Endothelial cell of umbilical vein (primary cell): Measurements from ENCODE around the gene INTS14. TPM values are rescaled to one million over a fixed set of nuclear protein-coding genes. Genes with fewer than 3 reads are reported as not detected.

ENCODE experiments used
- BruUV-seq: library from RNA; stranded (reverse); fragments of 400-500 nt; replicated peaks from 2 replicates; lab custom pipeline; 2021; lab: Mats Ljungman, UMichigan
- CTCF ChIA-PET: fragments of 300-600, 350-600 bp; sonication (Branson Sonifier 250); formaldehyde crosslinking; loops from one replicate; lab custom pipeline; 2021; ENCODE audit warnings: antibody characterized with exemption, inconsistent platforms; lab: Charles Lee
- POLR2A ChIA-PET: fragments of 300-600, 350-600 bp; sonication (Branson Sonifier 250); formaldehyde crosslinking; loops from one replicate; lab custom pipeline; 2021; ENCODE audit warnings: antibody characterized with exemption, inconsistent platforms; lab: Charles Lee
- DNase-seq: peaks from one replicate; pipeline ENCODE4 v3.0.0-alpha.2; 2011; ENCODE audit warnings: low read depth, low spot score
- FAIRE-seq: peaks from 2 replicates; lab custom pipeline; 2011; peaks lifted over from hg19 to GRCh38; lab: Jason Lieb, UNC
- H2AFZ ChIP-seq: 2 replicates; pipeline ENCODE4 v1.6.0; 2012; ENCODE audit warnings: low read depth, low read length, control low read depth, inconsistent platforms
- H3K27ac ChIP-seq: 2 replicates; pipeline ENCODE4 v1.5.1; 2011; ENCODE audit warnings: low read depth, mild to moderate bottlenecking, control low read depth, low read length, moderate library complexity; ENCODE audit not compliant: insufficient read depth
- H3K27me3 ChIP-seq, 2 experiments: 2 replicates each; pipeline versions ENCODE4 v1.6.0 to v1.6.1; 2011; ENCODE audit warnings: low read length in 2 of 2, mixed read lengths in 1 of 2; ENCODE audit not compliant: control insufficient read depth in 2 of 2, insufficient read depth in 2 of 2
- H3K36me3 ChIP-seq, 2 experiments: 2 replicates in 1 of 2; 3 replicates in 1 of 2; pipeline ENCODE4 v1.5.1; 2011; ENCODE audit warnings: low read length in 2 of 2, mild to moderate bottlenecking in 1 of 2, moderate library complexity in 1 of 2; ENCODE audit not compliant: control insufficient read depth in 2 of 2, insufficient read depth in 2 of 2; ENCODE audit errors: extremely low read depth in 1 of 2
- H3K4me1 ChIP-seq: 3 replicates; pipeline ENCODE4 v1.5.1; 2011; ENCODE audit warnings: mild to moderate bottlenecking, low read length; ENCODE audit not compliant: control insufficient read depth, insufficient read depth; ENCODE audit errors: extremely low read depth
- H3K4me2 ChIP-seq: 2 replicates; pipeline ENCODE4 v1.6.1; 2011; ENCODE audit warnings: low read length, control low read depth, mixed read lengths; ENCODE audit not compliant: insufficient read depth
- H3K4me3 ChIP-seq, 3 experiments: fragments of 200-600 bp in 1 of 3; sonication (generic), shearing (Covaris generic) in 1 of 3; replicated peaks in 1 of 3; 2 replicates each; pipeline ENCODE4 v1.5.1; 2011 to 2016; ENCODE audit warnings: control low read depth in 3 of 3, low read length in 3 of 3, mild to moderate bottlenecking in 2 of 3, inconsistent platforms in 1 of 3, low read depth in 1 of 3, moderate library complexity in 1 of 3; ENCODE audit not compliant: insufficient read depth in 1 of 3
- H3K79me2 ChIP-seq: 2 replicates; pipeline ENCODE4 v1.6.0; 2012; ENCODE audit warnings: low read length, inconsistent platforms; ENCODE audit not compliant: control insufficient read depth, insufficient read depth
- H3K9ac ChIP-seq: replicated peaks from 2 replicates; pipeline ENCODE3; 2011; ENCODE audit warnings: low read length, control low read depth; ENCODE audit not compliant: insufficient read depth; ENCODE audit errors: extremely low read depth
- H3K9me1 ChIP-seq: replicated peaks from 3 replicates; pipeline ENCODE4 v1.6.0; 2011; ENCODE audit warnings: mild to moderate bottlenecking, low read length; ENCODE audit not compliant: control insufficient read depth, insufficient read depth; ENCODE audit errors: extremely low read depth
- H3K9me3 ChIP-seq: replicated peaks from 2 replicates; pipeline ENCODE4 v1.5.1; 2012; ENCODE audit warnings: low read length, inconsistent platforms; ENCODE audit not compliant: control insufficient read depth, insufficient read depth
- H4K20me1 ChIP-seq: replicated peaks from 2 replicates; pipeline ENCODE3; 2011; ENCODE audit warnings: mild to moderate bottlenecking, low read length; ENCODE audit not compliant: control insufficient read depth, insufficient read depth; ENCODE audit errors: extremely low read depth
- EZH2 ChIP-seq: IDR thresholded peaks from 2 replicates; pipeline ENCODE4 v1.6.1; 2012; ENCODE audit warnings: borderline replicate concordance, low read depth, mild to moderate bottlenecking, moderate library complexity, low read length, inconsistent platforms; ENCODE audit not compliant: severe bottlenecking
- FOS ChIP-seq: IDR thresholded peaks from 2 replicates; pipeline ENCODE4 v1.6.1; 2011; ENCODE audit warnings: mild to moderate bottlenecking, low read length, moderate library complexity, borderline replicate concordance; ENCODE audit not compliant: insufficient read depth
- GATA2 ChIP-seq: IDR thresholded peaks from 2 replicates; pipeline ENCODE4 v1.7.0; 2011; ENCODE audit warnings: low read depth, mild to moderate bottlenecking, moderate library complexity, mixed read lengths, low read length; ENCODE audit not compliant: insufficient read length, insufficient read depth
- JUN ChIP-seq: IDR thresholded peaks from 2 replicates; pipeline ENCODE4 v1.6.1; 2011; ENCODE audit warnings: borderline replicate concordance, low read depth; ENCODE audit not compliant: insufficient read length, insufficient read depth
- MYC ChIP-seq: IDR thresholded peaks from one replicate; pipeline ENCODE4 v1.6.1; 2011; ENCODE audit warnings: mild to moderate bottlenecking, low read depth, low read length
- POLR2A ChIP-seq: IDR thresholded peaks from 2 replicates; pipeline ENCODE4 v1.6.1; 2012; ENCODE audit warnings: low read depth, mild to moderate bottlenecking, control low read depth, low read length
- POLR2AphosphoS5 ChIP-seq: IDR thresholded peaks from 2 replicates; pipeline ENCODE4 v1.6.1; 2012; ENCODE audit warnings: low read depth, mild to moderate bottlenecking, control low read depth, low read length, moderate library complexity; ENCODE audit not compliant: insufficient read depth
- dilution Hi-C: fragments of 300-500 bp; cut with MboI; formaldehyde crosslinking; loops from one replicate; pipeline ENCODE4 v1.15.0; 2019; ENCODE audit warnings: low sequenced_read_pairs; ENCODE audit not compliant: extremely low pct_ligation_motif_present
- intact Hi-C: fragments of 100-400 bp; cut with micrococcal nuclease; formaldehyde crosslinking; loops from one replicate; pipeline ENCODE4 v1.10.0; 2022
- polyA plus RNA-seq, 4 experiments: library from polyadenylated mRNA; depleted of rRNA in 3 of 4; stranded (reverse) in 3 of 4; unstranded in 1 of 4; fragments of >200 nt; gene quantifications; 2 replicates each; pipeline versions ENCODE4 v1.2.1 to v1.2.3, GENCODE V29; 2011 to 2012; ENCODE audit warnings: missing spikeins in 1 of 4
- total RNA-seq: library from RNA; stranded (reverse); gene quantifications from 2 replicates; pipeline ENCODE4 v1.2.3, GENCODE V29; 2021
- TF ChIP-seq, protein P1 (sequence below), 2 donors: IDR thresholded peaks; 1 replicate in 1 of 2; 2 replicates in 1 of 2; pipeline ENCODE4 v1.5.1; 2011; ENCODE audit warnings: low read length in 2 of 2, mild to moderate bottlenecking in 2 of 2, moderate library complexity in 2 of 2, control low read depth in 1 of 2, inconsistent platforms in 1 of 2, low read depth in 1 of 2; ENCODE audit not compliant: insufficient read depth in 1 of 2; ENCODE audit errors: extremely low read depth in 1 of 2
- TF ChIP-seq, protein P2 (sequence below): IDR thresholded peaks from 2 replicates; pipeline ENCODE4 v1.6.1; 2011; ENCODE audit not compliant: insufficient read depth, insufficient read length

Gene INTS14
- total and polyA plus RNA-seq, 2 donors (not counting 3 experiments of a cell fraction or from before 2014, with no cell fraction given), result 41.7 to 52.6 TPM

DNA sequence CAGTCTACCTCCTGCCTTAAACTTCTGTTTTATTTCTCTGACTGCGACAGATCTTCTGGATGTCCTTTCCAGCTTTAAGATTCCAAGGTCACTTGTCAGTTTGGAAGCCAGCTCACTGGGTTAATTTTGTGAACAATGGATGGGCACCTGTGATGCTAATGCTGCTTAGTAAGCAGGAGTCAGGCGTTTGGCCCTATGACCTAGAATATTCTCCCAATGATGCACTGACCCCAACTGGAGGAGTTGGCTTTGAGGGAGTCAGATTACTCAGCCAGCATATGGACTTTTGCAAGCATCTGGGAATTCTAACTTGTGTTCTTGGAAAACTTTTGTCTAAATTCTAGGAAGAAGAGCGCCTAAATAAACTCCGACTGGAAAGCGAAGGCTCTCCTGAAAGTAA, 52.6 kb downstream of the INTS14 start:
- CTCF ChIA-PET, result interaction anchor here (2.0 kb wide), 1 partner anchor 9 kb away, joined by 9 read pairs; no protein-coding TSS in a partner anchor
- Histone ChIP-seq H4K20me1 (no peaks in the 10 kb centered on the region), H3K4me1 (no peaks in the 10 kb centered on the region), H3K36me3 (peaks cover 20 to 24% of the 10 kb centered on the region in 2 experiments), H3K27me3 (no peaks in the 10 kb centered on the region), H2AFZ (no peak overlapping the region), H3K4me2 (no peak overlapping the region), H3K27ac (no peak overlapping the region), H3K9ac (no peak overlapping the region), H3K4me3 (no peak overlapping the region), H3K9me3 (no peaks in the 10 kb centered on the region), H3K9me1 (peaks cover 2% of the 10 kb centered on the region), H3K79me2 (peaks cover 4% of the 10 kb centered on the region)
- POLR2A ChIA-PET, result no interaction called here
- no peak for DNase-seq
- no peak for FAIRE-seq
- BruUV-seq, result no TSS peak
- TF ChIP-seq JUN, result no peak
- dilution Hi-C loops (no loop called here), intact Hi-C loops (no loop called here)

DNA sequence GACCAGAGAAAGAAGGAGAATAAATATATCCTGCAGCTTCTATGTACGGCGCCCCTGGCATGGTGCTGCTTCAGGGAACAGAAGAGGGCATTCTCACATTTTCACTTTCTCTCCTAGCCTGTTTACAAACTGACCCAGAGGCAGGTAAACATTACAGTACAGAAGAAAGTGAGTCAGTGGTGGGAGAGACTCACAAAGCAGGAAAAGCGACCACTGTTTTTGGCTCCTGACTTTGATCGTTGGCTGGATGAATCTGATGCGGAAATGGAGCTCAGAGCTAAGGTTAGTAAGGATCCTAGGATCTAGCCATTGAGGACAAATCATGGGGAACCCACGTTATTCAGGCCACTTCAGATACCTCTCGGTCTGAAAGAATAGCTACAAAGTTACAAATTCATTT, 54.3 kb downstream of the INTS14 start:
- CTCF ChIA-PET, result no interaction called here
- POLR2A ChIA-PET, result interaction anchor here (0.7 kb wide), 1 partner anchor 40 kb away, joined by 6 read pairs; no protein-coding TSS in a partner anchor
- Histone ChIP-seq H3K79me2 (peaks cover 11% of the 10 kb centered on the region), H3K9ac (no peak overlapping the region), H3K27ac (no peak overlapping the region), H4K20me1 (no peaks in the 10 kb centered on the region), H3K4me2 (no peak overlapping the region), H3K27me3 (no peaks in the 10 kb centered on the region), H3K9me1 (peaks cover 4% of the 10 kb centered on the region), H3K9me3 (no peaks in the 10 kb centered on the region), H3K4me3 (no peak overlapping the region), H2AFZ (no peak overlapping the region), H3K36me3 (peaks cover 15 to 22% of the 10 kb centered on the region in 2 experiments), H3K4me1 (no peaks in the 10 kb centered on the region)
- TF ChIP-seq POLR2AphosphoS5 (no peak), JUN (no peak), GATA2 (no peak), EZH2 (no peak), POLR2A (no peak), FOS (no peak), MYC (no peak)
- TF ChIP-seq, protein P1, sequence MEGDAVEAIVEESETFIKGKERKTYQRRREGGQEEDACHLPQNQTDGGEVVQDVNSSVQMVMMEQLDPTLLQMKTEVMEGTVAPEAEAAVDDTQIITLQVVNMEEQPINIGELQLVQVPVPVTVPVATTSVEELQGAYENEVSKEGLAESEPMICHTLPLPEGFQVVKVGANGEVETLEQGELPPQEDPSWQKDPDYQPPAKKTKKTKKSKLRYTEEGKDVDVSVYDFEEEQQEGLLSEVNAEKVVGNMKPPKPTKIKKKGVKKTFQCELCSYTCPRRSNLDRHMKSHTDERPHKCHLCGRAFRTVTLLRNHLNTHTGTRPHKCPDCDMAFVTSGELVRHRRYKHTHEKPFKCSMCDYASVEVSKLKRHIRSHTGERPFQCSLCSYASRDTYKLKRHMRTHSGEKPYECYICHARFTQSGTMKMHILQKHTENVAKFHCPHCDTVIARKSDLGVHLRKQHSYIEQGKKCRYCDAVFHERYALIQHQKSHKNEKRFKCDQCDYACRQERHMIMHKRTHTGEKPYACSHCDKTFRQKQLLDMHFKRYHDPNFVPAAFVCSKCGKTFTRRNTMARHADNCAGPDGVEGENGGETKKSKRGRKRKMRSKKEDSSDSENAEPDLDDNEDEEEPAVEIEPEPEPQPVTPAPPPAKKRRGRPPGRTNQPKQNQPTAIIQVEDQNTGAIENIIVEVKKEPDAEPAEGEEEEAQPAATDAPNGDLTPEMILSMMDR (IDR thresholded peaks at IDR 0.05; ENCODE audit: extremely low read depth in 1 of 2, insufficient read depth in 1 of 2, low read depth in 1 of 2, low read length in 2 of 2), result no peak
- TF ChIP-seq, protein P2, sequence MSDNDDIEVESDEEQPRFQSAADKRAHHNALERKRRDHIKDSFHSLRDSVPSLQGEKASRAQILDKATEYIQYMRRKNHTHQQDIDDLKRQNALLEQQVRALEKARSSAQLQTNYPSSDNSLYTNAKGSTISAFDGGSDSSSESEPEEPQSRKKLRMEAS, result no peak
- DNase-seq (no peak), FAIRE-seq (no peak)
- intact Hi-C loops (no loop called here), dilution Hi-C loops (no loop called here)
- no TSS peak for BruUV-seq
